ENCODE data around the gene SGK1. TPM values are rescaled to one million over a fixed set of nuclear protein-coding genes. Genes with fewer than 3 reads are reported as not detected.
A peak's percentile ranks its signal among the peaks of the same experiment; 100 is the strongest.

SGK1 gene
- total RNA-seq, 4 donors from 2014 or later = 46.2 to 1,239 (median 876) TPM

DNA sequence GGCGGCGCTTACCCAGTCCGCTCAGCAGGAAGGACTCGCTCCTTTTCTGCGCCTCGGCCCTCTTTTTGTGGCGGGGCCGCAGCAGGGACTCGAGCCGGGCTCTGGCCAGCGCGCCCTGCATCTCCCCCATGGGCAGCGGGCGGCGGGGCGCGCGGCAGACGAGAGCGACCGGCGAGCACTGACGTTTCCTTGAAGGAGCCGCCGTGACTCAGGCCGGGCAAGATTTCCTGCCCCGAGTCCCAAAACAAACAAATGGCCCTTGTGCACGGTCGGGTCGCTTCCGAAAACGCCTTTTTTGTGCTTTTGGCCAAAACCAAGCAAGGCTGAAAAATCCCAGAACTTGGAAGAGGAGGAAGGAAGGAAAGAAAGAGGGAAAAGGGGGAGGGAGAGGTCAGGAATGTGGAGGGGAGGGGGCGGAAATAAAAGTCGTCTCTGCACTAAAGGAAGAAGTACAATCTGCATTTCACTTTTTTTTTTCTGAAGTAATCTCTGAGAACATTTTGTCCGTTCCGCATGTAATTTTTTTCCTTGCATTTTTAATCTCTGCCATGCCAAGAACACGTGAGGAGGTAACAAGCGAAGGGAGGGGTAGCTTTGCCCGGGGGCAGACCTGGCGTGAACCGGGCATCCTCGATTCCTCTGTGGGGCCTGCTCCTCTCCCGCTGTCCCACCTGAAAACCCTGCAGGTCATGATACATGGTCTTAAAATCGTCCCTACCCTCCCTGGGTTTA lies 142.2 kb downstream of the SGK1 start:
- DNase-seq = peak; percentile 63
- no peaks in the 10 kb centered on the region for H3K27me3 ChIP-seq
- intact Hi-C loops (cut with DNase I; ENCODE audit: low total_unique reads) (loop anchor here (10.0 kb wide), 1 partner anchor 459 kb away; no protein-coding TSS in a partner anchor), in situ Hi-C loops (cut with MboI; ENCODE audit: low pct_ligation_motif_present in 1 of 4, low pct_unique_long_range_greater_than_20kb in 1 of 4, low sequenced_read_pairs in 3 of 4) (loop anchor here in 2 of 4 donors (10.0 kb wide), 2 partner anchors 469 to 649 kb away; no protein-coding TSS in a partner anchor)
- peak overlapping the region; percentile 33 to 90 (median 75) for H3K4me3 ChIP-seq
- peak overlapping the region; percentile 94 to 95 (median 94) for H3K27ac ChIP-seq
- TF ChIP-seq EP300 (IDR thresholded peaks at IDR 0.05; ENCODE audit: low read depth) (peak; percentile 18), POLR2A (IDR thresholded peaks at IDR 0.05) (no peak), POLR2AphosphoS5 (IDR thresholded peaks at IDR 0.05) (peak; percentile 42 to 61 (median 51)), CTCF (IDR thresholded peaks at IDR 0.05) (no peak)
- H3K36me3 ChIP-seq = peaks cover 0 to 28% (median 4%) of the 10 kb centered on the region in 4 donors
- peaks cover 0 to 30% (median 12%) of the 10 kb centered on the region in 4 donors for H3K4me1 ChIP-seq
- WGBS, 2 donors (ENCODE audit: low coverage in 1 of 2) = 0 to 2% methylated on average over 10 to 44 of the region's 44 CpGs
- H3K9me3 ChIP-seq = no peaks in the 10 kb centered on the region

DNA sequence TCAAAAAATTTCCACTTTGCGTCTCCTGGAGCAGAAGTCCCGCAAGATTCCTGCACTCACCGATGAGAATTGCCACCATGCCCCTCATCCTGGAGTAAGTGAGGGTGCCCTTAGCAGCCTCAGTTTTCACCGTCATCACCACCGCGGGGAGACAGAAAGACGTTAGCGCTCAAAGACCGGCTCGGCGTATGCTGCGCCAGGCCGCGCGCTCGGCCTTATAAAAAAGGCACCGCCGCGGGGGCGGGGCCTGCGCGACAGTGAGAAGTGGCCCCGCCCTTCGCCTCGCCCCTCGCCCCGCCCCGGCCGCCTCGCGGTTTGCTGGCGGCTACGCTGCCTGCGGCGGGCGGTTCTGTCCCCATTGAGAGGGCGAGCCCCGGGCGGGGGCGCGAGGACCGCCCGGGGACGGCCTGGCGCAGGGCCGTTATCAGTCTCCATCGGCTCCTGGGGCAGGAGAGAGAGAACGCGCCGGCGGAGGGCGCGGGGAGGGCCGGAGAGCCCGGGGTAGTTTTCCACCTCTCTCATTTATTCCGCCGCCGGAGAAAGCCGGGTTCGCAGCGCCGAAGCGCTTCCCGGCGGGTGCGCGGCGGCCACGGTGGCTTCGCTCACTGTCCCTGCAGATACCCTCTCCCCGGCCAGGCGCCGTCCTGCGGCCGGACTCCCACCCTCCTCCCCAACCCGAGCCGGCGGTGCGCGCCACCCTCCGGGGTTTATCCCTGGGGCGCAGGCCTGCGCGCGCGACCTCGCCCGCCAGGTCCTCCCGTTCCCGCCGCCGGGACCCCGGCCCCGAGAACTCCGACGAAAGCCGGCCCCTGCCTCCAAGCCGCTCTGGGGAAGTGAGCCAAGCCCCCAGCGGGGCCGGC lies 143.0 kb downstream of the SGK1 start:
- in situ Hi-C loops (cut with MboI; ENCODE audit: low pct_ligation_motif_present in 1 of 4, low pct_unique_long_range_greater_than_20kb in 1 of 4, low sequenced_read_pairs in 3 of 4) = loop anchor here (5.0 to 25.0 kb wide), 8 partner anchors 462 to 762 kb away; no protein-coding TSS in a partner anchor
- Histone ChIP-seq H3K4me3 (peak overlapping the region; percentile 33 to 90 (median 75)), H3K9me3 (no peaks in the 10 kb centered on the region), H3K27ac (peak overlapping the region; percentile 94 to 95 (median 94)), H3K4me1 (peaks cover 0 to 30% (median 12%) of the 10 kb centered on the region in 4 donors), H3K36me3 (peaks cover 0 to 36% (median 8%) of the 10 kb centered on the region in 4 donors), H3K27me3 (no peaks in the 10 kb centered on the region)
- DNase-seq = peak; percentile 96
- TF ChIP-seq POLR2A (IDR thresholded peaks at IDR 0.05) (peak; percentile 99), CTCF (IDR thresholded peaks at IDR 0.05) (no peak), EP300 (IDR thresholded peaks at IDR 0.05; ENCODE audit: low read depth) (no peak), POLR2AphosphoS5 (IDR thresholded peaks at IDR 0.05) (peak; percentile 98 to 99 (median 99))
- WGBS, 2 donors (ENCODE audit: low coverage in 1 of 2) = 1% methylated on average over 51 of the region's 100 CpGs; no CpG with 5 or more reads in 1 of the 2 donors
- intact Hi-C loops (cut with DNase I; ENCODE audit: low total_unique reads) = loop anchor here (5.0 to 10.0 kb wide), 2 partner anchors 460 to 707 kb away; no protein-coding TSS in a partner anchor

GRCh38 chr6:134173936-134174671 lies 143.8 kb downstream of the SGK1 start:
- Histone ChIP-seq H3K4me1 (peaks cover 0 to 33% (median 12%) of the 10 kb centered on the region in 4 donors), H3K36me3 (peaks cover 0 to 39% (median 12%) of the 10 kb centered on the region in 4 donors), H3K4me3 (peak overlapping the region; percentile 5 to 90 (median 75)), H3K9me3 (no peaks in the 10 kb centered on the region), H3K27ac (peak overlapping the region; percentile 94 to 95 (median 94)), H3K27me3 (no peaks in the 10 kb centered on the region)
- no peak for TF ChIP-seq EP300 (IDR thresholded peaks at IDR 0.05; ENCODE audit: low read depth)
- peak; percentile 84 to 94 (median 87) for TF ChIP-seq CTCF (IDR thresholded peaks at IDR 0.05)
- peak in 1 of 3 donors; percentile 69 for TF ChIP-seq POLR2AphosphoS5 (IDR thresholded peaks at IDR 0.05)
- no peak for TF ChIP-seq POLR2A (IDR thresholded peaks at IDR 0.05)
- in situ Hi-C loops (cut with MboI; ENCODE audit: low pct_ligation_motif_present in 1 of 4, low pct_unique_long_range_greater_than_20kb in 1 of 4, low sequenced_read_pairs in 3 of 4) (loop anchor here (5.0 to 25.0 kb wide), 8 partner anchors 463 to 763 kb away; no protein-coding TSS in a partner anchor), intact Hi-C loops (cut with DNase I; ENCODE audit: low total_unique reads) (loop anchor here (5.0 to 10.0 kb wide), 2 partner anchors 461 to 708 kb away; no protein-coding TSS in a partner anchor)
- WGBS, 2 donors (ENCODE audit: low coverage in 1 of 2) = 0 to 1% methylated on average over 9 to 21 of the region's 21 CpGs
- peak; percentile 90 for DNase-seq
